PC-9 (cell line): ENCODE results near the gene CCDC15.

Experiments used
- CTCF ChIP-seq: fragments of 200-600 bp; sonication (generic); conservative IDR thresholded peaks from 2 replicates; pipeline ENCODE4 v1.6.1; 2017; ENCODE audit warnings: mixed run types, antibody characterized with exemption, mild to moderate bottlenecking, moderate library complexity
- EZH2 ChIP-seq: fragments of 200-600 bp; sonication (generic); IDR thresholded peaks from 2 replicates; pipeline ENCODE4 v1.8.0; 2017; ENCODE audit warnings: antibody characterized with exemption, low read depth

- TF ChIP-seq CTCF (no peak), EZH2 (no peak)
Observed at GRCh38 chr11:124928942-124929665, 24.9 kb upstream of the CCDC15 start.
